ENCODE data around the gene RABEPK.
A peak's percentile ranks its signal among the peaks of the same experiment; 100 is the strongest.

The RABEPK gene

GRCh38 chr9:125254231-125254630 is 53.9 kb downstream of the RABEPK start:
- no peak for DNase-seq

- no peak for DNase-seq
Measured at GRCh38 chr9:125255781-125256391, 55.5 kb downstream of the RABEPK start.

- DNase-seq = no peak
Measured at GRCh38 chr9:125258160-125258785, 57.9 kb downstream of the RABEPK start.

- DNase-seq = no peak
Measured at GRCh38 chr9:125258832-125259534, 58.6 kb downstream of the RABEPK start.

- no peak for DNase-seq
Measured at GRCh38 chr9:125260561-125260960, 60.2 kb downstream of the RABEPK start.

GRCh38 chr9:125261501-125262293 is 61.4 kb downstream of the RABEPK start, which contains the start of gene GAPVD1:
Gene GAPVD1, plus strand, starts transcription at chr9:125261826. Its CDS starts 37,096 bp downstream, at chr9:125298922.
- DNase-seq = peak; percentile 83

GRCh38 chr9:125262294-125262991 is 62.1 kb downstream of the RABEPK start:
- DNase-seq = no peak

- peak; percentile 17 for DNase-seq
Measured at GRCh38 chr9:125264068-125264467, 63.7 kb downstream of the RABEPK start.

GRCh38 chr9:125268394-125269013 is 68.2 kb downstream of the RABEPK start:
- no peak for DNase-seq

GRCh38 chr9:125269014-125269397 is 68.7 kb downstream of the RABEPK start:
- DNase-seq = no peak

GRCh38 chr9:125271081-125271480 is 70.7 kb downstream of the RABEPK start:
- no peak for DNase-seq

- DNase-seq = no peak
Measured at GRCh38 chr9:125272697-125273096, 72.4 kb downstream of the RABEPK start.

- no peak for DNase-seq
Measured at GRCh38 chr9:125276771-125277170, 76.4 kb downstream of the RABEPK start.

- DNase-seq = no peak
Measured at GRCh38 chr9:125277411-125277810, 77.1 kb downstream of the RABEPK start.

- DNase-seq = no peak
Measured at GRCh38 chr9:125280945-125281344, 80.6 kb downstream of the RABEPK start.
